ENCODE measurements around the gene DPP10.

DNA sequence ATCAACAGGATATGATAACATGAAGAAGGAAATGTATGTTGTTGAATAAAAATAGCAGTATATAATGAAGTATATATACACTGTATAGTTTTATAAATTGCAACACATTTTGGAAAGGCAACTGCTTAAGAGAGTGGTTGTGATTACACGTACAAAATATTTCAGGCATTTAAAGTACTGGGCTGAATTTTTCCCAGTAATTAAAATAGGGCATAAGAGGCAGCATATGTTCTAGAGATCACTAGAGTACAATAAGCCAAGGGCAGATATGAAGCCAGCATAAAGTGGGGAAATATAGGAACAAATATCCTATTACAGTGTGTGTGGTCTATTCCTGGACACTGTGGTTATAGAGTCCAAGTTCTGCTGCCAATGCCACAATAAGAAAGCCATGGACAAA, 14.1 kb downstream of the DPP10 start:
- TF ChIP-seq, protein P1, sequence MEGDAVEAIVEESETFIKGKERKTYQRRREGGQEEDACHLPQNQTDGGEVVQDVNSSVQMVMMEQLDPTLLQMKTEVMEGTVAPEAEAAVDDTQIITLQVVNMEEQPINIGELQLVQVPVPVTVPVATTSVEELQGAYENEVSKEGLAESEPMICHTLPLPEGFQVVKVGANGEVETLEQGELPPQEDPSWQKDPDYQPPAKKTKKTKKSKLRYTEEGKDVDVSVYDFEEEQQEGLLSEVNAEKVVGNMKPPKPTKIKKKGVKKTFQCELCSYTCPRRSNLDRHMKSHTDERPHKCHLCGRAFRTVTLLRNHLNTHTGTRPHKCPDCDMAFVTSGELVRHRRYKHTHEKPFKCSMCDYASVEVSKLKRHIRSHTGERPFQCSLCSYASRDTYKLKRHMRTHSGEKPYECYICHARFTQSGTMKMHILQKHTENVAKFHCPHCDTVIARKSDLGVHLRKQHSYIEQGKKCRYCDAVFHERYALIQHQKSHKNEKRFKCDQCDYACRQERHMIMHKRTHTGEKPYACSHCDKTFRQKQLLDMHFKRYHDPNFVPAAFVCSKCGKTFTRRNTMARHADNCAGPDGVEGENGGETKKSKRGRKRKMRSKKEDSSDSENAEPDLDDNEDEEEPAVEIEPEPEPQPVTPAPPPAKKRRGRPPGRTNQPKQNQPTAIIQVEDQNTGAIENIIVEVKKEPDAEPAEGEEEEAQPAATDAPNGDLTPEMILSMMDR (conservative IDR thresholded peaks at IDR 0.05; ENCODE audit: low read length): no peak
- no peak for TF ChIP-seq EZH2phosphoT487 (IDR thresholded peaks at IDR 0.05; ENCODE audit: borderline replicate concordance)
